ENCODE results near the gene TLDC2.
"Not testable (repeated sequence)": the region's sequence is repeated elsewhere in the genome, so short reads cannot be mapped to it uniquely, and the experiment has no call there.

The TLDC2 gene

GRCh38 chr20:36875702-36876472 lies at the start of gene TLDC2:
Gene TLDC2, plus strand, starts transcription at chr20:36876138. Its CDS starts 37 bp downstream, at chr20:36876175.
- DNase-seq: no peak
- intact Hi-C loops (cut with DNase I): no loop called here

- DNase-seq: no peak
Measured at GRCh38 chr20:36826554-36827244, 49.2 kb upstream of the TLDC2 start.

GRCh38 chr20:36827541-36828279 lies 48.2 kb upstream of the TLDC2 start:
- DNase-seq: peak in 1 of 42 donors; percentile 40
- intact Hi-C loops (cut with DNase I): no loop called here

More at GRCh38 chr20:36826554-36827244, 49.2 kb upstream of the TLDC2 start:
- intact Hi-C loops (cut with DNase I): no loop called here

DNA sequence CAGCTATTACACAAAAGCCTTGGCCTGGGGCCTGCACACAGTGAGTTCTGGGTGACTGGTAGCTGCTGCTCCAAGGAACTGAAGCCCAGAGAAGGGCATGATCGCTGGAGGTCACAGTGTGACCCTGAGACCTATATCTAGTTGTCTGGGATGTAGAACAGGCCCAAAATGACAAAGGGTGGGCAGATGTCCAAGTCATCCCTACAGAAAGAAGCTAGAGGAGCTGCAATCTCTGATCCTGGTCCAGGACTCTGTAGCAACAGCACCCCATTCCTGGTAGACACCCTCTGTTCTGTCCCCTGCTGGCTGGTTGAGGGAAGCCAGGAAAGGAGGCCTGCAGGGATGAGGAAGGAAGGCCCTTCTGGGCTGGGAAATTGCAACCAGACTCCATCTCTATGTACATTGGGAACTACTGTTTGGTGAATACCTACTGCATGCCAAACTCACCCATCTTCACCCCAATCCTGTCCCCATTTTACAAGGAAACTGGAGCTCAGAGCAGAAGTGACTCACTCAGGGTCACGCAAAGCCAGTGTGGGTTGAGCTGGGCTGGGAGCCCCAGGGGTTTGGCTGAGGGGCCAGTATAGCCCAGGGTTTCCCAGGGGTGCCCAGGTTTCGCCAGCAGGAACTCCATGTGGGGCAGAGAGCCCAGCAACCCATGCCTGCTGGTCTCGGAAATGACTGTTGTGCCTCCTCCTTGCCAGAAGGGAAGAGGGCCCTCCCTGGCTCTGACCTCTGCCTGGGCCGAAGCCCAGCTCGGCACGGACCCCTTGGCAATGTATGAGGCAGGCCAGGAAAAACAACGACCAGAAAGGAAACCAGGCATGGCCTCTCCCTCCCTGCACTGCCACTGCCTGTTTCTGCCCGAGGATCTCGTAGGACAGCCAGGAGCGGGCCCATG lies 44.9 kb upstream of the TLDC2 start:
- DNase-seq: peak in 41 of 42 donors; percentile 25 to 90 (median 68)
- intact Hi-C loops (cut with DNase I): no loop called here

GRCh38 chr20:36832791-36833190 lies 43.1 kb upstream of the TLDC2 start:
- intact Hi-C loops (cut with DNase I): no loop called here
- no peak for DNase-seq

- peak in 23 of 42 donors; percentile 34 to 82 (median 61) for DNase-seq
- intact Hi-C loops (cut with DNase I): no loop called here
Measured at GRCh38 chr20:36833275-36834020, 42.5 kb upstream of the TLDC2 start.

DNA sequence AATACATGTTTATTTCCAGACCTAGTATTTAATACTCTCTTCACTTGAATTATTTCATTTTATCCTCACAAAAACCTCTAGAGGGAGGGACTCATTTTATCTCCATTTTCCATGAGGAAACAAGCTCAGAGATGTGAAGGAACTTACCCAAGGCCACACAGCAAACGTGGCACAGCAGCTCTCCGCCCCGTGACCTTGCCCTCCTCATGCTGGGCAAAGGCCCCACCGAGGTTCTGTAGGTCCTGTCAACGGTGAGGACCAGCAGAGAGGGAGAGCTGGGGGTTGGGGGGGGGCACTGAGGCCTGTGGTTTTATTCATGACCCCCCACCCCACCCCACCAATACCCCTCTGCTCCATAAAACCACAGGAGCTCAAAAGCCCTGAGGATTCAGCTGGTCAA lies 40.9 kb upstream of the TLDC2 start:
- intact Hi-C loops (cut with DNase I): loop anchor here (1.0 kb wide), 1 partner anchor 10 kb away; no protein-coding TSS in a partner anchor
- DNase-seq: no peak

GRCh38 chr20:36835453-36836198 lies 40.3 kb upstream of the TLDC2 start:
- intact Hi-C loops (cut with DNase I): loop anchor here (1.0 kb wide), 1 partner anchor 10 kb away; no protein-coding TSS in a partner anchor
- DNase-seq: peak; percentile 83 to 98 (median 95)

DNA sequence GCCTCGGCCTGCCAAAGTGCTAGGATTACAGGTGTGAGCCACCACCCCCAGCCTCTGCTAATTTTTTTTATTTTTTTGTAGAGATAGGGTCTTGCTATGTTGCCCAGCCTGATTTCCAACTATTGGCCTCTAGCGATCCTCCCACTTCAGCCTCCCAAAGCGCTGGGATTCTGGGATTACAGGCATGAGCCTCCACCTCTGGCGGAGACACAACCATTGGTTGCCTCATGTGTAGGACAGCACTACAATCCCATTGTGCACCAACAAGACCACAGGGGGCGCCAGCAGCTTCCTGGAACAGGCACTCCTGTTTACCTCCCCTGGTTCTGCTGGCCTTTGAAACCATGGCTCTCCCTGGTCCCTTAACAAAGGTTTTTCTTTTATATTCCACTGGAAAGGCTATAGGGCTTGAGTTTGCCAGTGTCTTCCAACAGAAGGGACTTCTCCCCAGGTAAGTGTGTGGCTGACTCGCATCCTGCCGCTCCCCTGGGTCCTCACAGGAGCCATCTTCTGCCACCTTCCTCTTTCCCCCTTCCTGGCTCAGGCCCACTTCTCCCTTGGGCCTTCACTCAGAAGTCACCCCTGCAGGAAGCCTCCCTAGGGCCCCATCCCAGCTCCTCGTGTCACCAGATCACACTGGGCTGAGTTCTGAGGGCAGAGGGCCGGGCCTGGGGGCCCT lies 39.2 kb upstream of the TLDC2 start:
- intact Hi-C loops (cut with DNase I): no loop called here

DNA sequence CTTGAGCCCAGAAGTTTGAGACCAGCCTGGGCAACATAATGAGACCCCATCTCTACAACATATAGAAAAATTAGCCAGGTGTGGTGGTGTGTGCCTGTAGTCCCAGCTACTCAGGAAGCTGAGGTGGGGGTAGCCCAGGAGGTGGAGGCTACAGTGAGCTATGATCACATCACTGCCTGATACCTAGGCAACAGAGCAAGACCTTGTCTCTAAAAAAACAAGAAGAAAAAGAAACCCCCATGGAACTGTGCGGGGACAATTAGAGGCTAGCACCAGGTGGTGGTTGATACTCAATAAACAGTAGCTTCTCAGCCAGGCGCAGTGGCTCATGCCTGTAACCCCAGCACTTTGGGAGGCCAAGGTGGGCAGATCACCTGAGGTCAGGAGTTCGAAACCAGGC lies 37.6 kb upstream of the TLDC2 start:
- DNase-seq; intact Hi-C loops (cut with DNase I): not testable (repeated sequence)

More for the DNA sequence above, 39.2 kb upstream of the TLDC2 start:
- DNase-seq: peak in 34 of 42 donors; percentile 37 to 88 (median 67)

- no peak for DNase-seq
Measured at GRCh38 chr20:36839150-36839549, 36.8 kb upstream of the TLDC2 start.

DNA sequence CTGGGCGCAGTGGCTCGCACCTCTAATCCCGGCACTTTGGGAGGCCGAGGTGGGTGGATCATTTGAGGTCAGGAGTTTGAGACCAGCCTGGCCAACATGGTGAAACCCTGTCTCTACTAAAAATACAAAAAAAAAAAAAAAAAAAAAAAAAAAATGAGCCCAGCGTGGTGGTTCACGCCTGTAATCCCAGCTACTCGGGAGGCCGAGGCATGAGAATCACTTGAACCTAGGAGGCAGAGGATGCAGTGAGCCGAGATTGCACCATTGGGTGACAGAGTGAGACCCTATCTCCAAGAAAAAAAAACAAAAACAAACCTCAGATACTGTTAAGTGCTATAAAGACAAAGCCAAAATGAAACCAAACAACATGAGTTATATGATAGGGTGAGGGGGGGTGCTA lies 34.9 kb upstream of the TLDC2 start:
- intact Hi-C loops (cut with DNase I); DNase-seq: not testable (repeated sequence)

More at GRCh38 chr20:36839150-36839549, 36.8 kb upstream of the TLDC2 start:
- intact Hi-C loops (cut with DNase I): no loop called here

- DNase-seq: peak in 41 of 42 donors; percentile 69 to 90 (median 82)
Measured at GRCh38 chr20:36845288-36845971, 30.5 kb upstream of the TLDC2 start.

DNA sequence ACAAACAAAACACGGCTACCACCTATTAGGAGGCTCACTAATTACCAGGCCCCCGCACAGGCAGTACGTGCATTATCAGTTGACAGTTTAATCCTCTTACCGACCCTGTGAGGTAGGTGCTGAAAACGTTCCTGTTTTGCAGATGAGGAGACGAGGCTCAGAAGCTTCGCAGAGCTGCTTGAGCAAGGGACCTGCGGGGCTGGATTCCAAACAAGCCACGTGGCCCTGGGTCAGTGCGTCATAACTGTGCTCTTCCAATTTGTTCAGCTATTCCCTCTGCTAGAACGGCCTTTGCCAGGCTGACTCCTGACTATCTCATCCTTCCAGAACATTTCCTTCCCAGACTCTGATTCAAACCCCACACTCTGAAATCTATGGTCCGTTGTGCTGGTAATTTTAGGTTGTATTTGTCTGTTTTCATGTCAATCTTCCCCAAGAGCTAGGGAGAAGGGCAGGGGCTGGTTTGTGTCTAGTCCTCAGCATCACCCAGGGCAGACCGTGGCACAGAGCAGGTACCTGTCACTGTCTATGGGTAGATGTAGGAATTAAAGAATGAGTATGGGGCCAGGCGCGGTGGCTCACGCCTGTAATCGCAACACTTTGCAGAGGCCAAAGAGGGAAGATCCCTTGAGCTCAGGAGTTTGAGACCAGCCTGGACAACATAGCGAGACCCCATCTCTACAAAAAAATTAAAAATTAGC lies 28.8 kb upstream of the TLDC2 start:
- intact Hi-C loops (cut with DNase I): no loop called here
- peak in 40 of 42 donors; percentile 60 to 92 (median 74) for DNase-seq

More at GRCh38 chr20:36845288-36845971, 30.5 kb upstream of the TLDC2 start:
- intact Hi-C loops (cut with DNase I): loop anchor here (1.0 kb wide), 1 partner anchor 10 kb away; no protein-coding TSS in a partner anchor

DNA sequence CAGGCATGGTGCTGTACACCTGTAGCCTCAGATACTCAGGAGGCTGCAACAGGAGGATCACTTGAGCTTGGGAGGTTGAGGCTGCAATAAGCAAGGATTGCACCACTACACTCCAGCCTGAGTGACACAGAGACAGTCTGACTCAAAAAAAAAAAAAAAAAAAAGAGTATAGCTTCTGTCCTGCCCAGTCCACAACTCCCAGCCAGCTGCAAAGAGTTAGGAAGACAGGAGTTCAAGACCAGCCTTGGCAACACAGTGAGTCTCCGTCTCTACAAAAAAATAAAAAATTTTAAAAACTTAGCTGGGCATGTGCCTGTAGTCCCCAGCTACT lies 28.3 kb upstream of the TLDC2 start:
- no peak for DNase-seq
- intact Hi-C loops (cut with DNase I): no loop called here

Data from head of caudate nucleus (tissue), 42 donors.